ENCODE measurements around the gene CPXM1.

The CPXM1 gene

GRCh38 chr20:2747676-2748235 is 52.7 kb downstream of the CPXM1 start:
- DNase-seq = no peak

GRCh38 chr20:2746636-2747265 is 53.7 kb downstream of the CPXM1 start:
- DNase-seq = no peak

- no peak for DNase-seq
These were observed 54.3 kb downstream of the CPXM1 start for GRCh38 chr20:2745936-2746635.

- no peak for DNase-seq
These were observed 55.1 kb downstream of the CPXM1 start for GRCh38 chr20:2745060-2745910.
